Stimulated activated CD8-positive, alpha-beta memory T cell treated with anti-CD3 and anti-CD28 coated beads, Interleukin-15, amount 100 ng/mL, for 4 hours (primary cell): ENCODE measurements around the gene H6PD.

Experiments used
- DNase-seq, 2 donors: peaks; one replicate each; pipeline ENCODE4 v3.0.0-alpha.2; 2020; ENCODE audit warnings: low read depth in 2 of 2

The H6PD gene

DNA sequence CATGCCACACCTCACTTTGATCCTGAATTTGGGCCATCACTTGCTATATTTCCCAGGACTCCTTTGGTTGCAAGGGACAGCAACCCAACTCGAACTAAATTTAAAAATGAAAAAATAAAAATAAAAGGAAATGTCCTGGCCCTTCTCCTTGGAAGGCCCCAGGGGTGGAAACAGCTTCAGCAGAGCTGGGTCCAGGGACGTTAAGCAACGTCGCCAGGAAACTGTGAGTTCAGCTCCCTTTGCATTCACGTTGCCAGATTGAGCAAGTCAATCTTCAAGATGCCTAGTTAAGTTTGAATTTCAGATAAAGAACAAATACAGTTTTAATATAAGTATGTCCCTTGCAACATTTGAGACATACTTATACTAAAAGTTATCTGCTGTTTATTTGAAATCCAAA lies 43.5 kb downstream of the H6PD start:
- DNase-seq, result no peak

DNA sequence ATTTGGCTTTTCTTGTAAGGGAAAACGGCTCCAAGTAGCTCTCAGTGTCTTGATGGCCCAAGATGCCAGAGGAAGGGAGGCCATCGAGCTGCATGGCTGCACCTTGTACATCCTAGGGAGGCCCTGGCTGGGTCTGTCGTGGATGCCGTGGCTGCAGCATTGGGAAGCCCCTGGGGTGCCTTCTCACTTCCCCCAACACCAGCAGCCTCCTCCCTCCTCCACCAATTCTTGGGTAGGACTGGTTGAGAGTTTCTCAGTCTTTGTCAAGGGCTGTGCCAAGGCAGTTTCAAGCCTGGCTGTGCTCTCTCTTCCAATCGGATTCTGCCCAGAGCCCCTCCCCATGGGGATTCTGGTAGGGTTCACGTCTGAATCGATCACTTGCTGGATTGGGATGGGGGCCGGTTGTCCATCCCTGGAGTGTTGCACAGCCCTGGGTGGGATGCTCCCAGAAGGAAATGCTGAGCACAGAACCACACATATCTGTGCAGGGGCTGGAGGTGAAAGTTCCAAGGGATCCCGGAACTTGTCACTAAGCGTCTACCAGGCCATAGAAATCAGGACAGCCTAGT lies 44.1 kb downstream of the H6PD start:
- DNase-seq, result no peak

DNA sequence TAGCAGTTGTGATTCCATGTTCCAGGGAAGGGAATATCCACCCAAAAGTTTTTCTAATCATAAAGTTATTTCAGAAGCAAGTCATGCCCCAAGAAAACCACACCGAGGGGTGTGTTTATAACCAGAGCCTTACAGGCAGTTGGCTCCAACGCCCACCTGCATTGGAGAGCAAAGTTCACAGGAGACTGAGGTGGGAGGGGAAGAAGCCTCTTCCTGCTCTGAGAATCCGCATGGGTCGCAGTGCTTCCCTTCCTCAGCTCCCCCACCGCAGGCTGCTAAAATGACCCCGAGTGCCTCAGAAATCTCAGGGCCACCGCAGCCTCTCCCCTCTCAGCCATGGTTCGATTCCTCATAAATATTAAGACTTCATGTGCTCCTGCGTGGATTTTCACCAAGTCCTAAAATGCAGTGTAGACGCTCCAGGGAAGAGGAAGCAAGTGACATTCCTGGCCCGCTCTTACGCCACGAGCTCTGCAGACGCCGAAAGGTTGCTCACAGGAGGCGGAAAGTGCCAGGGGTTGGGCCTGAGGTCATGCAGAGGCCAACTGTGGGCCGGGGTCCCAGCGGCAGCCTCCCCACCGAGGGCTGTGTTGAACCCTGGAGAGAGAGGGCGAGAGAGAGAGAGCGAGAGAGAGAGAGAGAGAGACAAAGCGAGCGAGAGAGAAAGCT lies 44.7 kb downstream of the H6PD start:
- DNase-seq, result no peak

DNA sequence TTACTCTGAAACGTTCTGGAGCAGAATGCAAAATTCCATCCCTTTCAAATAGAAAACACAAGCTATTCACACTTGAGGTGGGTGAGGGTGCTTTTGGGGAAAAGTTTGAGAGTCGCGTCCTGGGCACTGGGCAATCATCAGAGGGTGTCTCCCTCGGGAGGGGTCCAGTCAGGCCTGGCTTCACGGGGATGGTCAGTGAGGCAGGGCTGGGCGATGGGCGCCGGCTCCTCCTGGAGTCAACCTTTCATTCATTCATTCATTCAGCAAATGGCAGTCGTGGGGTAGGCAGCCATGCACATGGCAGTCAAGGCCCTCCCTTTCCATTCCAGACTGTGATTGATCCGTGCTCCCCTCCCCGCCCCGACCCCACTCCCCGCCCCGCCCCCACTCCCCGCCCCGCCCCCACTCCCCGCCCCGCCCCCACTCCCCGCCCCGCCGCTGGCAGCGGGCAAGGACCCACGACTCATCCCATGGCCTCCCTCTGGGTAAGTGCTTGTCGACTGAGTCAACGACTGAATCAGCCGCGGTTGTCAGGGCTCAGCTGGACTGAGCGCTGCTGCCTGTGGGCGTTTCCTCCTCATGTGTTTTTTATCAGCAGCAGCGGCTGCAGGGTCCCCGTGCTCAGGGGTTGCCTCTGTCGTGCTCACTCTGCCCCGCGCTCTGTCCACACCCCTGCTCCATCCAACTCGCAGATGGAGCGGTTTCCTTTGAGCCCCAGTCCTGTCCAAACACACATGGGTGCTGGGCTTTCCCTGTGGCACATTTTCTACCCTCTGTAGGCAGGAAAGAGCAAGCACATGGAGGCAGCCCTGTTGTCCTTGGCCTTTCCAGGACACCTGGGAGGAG lies 45.7 kb downstream of the H6PD start:
- DNase-seq, result peak; percentile 38 to 55

DNA sequence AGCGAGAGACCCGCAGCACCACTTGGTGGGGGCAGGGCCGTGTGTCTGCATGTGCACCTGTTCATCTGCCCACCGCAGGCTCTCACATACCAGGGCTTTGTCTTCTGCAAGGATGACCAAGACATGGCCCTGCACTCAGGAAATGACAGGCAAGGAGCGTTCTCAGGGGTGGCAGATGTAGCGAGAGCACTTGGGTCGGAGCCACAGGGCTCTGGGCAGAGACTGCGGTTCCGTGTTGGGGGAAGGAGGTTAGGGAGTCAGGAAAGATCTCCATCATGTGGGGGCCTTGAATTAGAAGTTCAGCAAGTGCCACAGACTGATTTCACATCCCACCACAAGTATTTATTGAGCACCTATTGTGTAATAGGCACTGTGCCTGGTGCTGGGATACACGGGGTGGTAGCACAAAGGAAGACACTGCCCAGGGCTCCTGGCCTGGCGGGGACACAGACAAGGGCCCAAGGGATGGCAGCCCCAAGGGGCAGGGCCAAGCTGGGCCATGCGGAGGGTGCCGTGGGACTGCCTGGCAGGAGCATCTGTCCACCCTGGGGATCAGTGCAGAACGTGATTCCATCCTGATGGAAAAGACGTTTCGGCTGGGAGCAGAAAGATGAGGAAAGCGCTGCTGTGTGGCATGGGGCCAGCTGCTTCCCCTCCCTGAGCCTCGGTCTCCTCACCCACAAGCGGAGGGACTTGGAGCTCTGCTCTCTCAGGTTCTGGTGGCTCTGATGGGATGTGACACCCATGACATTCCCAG lies 46.7 kb downstream of the H6PD start:
- DNase-seq, result no peak

DNA sequence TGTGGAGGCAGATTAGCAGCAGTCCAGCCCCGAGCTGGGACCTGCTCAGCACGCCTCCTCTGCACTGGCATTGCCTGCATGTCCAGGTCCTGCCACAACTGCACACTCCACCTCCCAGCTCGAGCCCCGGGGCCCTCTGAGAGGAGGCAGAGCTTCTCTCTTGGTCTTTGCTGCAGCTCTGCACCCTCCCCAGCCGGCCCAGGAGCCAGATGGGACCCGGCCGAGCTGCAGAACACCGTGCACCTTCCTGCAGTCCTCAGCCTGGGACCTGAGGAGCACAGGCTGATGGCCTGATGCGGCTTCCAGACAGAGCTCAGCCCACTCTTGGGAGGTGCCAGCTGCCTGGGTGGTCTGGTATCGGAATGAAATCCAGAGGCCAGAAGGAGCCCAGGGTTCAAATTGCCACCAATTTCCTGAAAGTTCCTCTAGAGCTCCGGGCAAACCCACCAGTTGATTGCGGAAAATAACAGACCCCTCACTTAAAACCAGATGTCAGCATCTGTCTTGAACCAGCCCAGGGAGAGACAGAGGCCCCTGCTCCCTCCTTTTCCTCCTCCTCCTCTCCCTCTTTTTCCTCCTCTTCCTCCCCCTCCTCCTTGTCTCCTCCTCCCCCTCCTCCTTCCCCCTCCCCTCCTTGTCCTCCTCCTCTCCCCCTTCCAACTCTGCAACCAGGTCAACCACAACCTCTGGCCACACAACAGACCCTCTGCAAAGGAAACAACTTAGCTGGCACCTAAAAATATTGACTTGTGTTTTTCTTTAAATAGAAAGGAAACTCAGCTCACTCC lies 47.5 kb downstream of the H6PD start:
- DNase-seq, result no peak

DNA sequence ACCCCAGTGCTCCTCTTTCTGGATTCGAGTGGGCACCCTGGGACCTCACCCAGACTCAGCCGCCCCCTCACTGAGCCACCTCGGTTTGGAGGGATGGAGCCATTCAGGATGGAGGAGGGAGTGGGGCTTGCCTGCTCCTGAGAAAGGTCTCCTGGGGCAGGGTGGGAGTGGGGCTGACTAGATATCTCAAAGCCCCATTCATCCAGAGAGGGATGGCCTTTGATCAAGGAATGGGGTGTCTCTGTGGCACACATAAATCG lies 48.1 kb downstream of the H6PD start:
- no peak for DNase-seq

DNA sequence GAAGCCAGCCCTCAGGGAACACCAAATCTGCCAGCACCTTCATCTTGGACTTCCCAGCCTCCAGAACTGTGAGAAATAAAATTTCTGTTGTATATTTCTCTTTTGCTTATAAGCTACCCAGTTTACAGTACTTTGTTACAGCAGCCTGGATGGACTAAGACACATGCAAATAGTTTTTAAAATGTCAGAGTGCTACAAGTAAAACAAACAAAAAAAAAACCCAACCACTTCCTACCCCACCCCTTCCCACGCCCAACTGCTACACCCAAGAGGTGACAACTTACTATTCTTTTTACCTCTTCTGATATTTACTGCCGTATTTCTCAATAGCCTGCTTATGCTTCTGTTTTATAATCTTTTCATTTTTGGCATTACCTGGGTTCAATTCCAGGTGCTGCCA lies 49.5 kb downstream of the H6PD start:
- no peak for DNase-seq

DNA sequence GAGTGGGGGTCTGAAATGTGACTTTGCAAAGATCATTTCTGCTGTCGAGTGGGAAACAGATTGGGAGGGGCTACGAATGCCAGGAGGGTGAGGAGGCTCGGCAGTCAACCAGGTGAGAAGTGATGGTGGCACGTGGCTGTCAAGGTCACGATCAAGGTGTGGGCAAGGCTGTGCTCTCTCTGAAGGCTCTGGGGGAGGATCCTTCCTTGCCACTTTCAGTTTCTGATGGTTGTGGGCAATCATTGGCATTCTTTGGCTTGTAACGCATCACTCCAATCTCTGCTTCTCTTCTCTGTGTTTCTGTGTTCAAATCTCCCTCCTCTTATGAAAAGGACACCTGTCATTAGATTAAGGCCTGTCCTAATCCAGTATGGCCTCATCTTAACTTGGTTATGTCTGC lies 52.0 kb downstream of the H6PD start:
- DNase-seq, result no peak

DNA sequence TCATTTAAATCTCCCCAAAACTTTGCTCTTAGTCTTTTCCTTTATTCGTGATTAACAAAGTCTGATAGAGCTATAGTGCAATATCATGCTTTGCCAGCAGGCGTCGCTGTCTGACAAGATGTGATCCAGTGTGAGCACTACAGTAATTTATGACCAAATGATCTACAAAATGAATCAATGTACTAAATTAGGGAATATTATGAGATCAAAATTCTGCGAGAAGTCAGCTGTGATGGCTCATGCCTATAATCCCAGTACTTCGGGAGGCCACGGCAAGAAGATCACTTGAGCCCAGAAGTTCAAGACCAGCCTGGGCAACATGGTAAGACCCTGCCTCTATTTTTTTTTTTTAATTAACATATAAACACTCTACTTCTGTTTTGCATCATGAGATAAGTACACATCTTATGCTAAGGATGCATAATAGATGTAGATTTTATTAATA lies 54.5 kb downstream of the H6PD start:
- peak; percentile 44 to 66 for DNase-seq

DNA sequence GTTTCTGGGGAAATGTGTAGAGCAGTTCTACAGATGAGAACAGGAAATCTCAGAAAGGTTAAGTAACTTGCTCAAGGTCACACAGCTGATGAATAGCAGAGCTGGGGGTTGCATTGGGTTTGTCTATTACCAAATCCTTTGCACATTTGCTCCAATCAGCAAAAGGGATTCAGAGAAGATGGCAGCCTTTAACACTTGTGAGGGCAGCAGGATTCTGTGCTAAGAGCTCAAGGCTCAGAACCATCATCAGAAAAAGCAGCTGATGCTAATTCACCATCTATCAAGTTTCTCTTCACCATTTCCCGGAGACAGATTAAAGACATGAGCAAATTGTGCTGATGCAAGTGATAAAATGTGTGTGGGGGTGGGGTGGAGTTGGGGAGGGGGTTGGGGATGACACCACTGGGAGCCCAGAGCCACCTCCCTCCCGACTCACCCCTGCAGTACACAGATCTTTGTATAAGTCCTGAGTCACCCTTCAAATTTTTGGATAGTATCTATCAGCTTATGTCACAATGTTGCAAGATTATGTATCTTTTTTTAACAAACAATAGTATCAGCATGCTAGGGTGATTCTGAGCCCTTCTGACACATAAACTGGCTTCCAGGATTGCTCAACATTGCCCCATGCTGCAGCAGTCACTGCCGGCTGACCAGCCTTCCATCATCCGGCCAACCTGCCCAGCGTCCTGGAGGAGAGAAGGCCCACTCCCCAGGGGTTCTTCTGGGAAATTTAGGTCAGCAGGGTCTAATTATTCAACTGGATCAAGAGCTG lies 55.3 kb downstream of the H6PD start:
- DNase-seq, result no peak

DNA sequence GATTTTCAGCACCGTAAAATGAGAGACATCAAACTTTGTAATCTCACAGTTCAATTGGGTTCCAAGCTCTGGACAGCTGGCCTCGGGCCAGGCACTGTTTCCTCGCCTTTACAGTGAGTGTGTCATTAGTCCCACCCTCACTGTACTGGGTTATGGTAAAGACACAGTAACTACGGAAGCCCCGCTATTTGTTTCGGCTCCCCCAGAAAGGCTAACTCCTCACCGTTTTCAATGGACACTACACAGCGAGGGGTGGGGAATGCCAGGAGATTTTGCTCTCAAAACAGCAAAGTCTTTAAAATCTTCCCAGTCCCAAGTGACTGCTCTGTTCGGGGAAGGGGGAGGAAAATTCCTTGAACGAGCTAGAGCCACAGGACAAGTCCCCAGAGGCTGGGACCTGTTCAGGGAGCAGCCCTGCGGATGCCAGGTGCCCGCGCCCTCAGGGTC lies 57.4 kb downstream of the H6PD start:
- no peak for DNase-seq

DNA sequence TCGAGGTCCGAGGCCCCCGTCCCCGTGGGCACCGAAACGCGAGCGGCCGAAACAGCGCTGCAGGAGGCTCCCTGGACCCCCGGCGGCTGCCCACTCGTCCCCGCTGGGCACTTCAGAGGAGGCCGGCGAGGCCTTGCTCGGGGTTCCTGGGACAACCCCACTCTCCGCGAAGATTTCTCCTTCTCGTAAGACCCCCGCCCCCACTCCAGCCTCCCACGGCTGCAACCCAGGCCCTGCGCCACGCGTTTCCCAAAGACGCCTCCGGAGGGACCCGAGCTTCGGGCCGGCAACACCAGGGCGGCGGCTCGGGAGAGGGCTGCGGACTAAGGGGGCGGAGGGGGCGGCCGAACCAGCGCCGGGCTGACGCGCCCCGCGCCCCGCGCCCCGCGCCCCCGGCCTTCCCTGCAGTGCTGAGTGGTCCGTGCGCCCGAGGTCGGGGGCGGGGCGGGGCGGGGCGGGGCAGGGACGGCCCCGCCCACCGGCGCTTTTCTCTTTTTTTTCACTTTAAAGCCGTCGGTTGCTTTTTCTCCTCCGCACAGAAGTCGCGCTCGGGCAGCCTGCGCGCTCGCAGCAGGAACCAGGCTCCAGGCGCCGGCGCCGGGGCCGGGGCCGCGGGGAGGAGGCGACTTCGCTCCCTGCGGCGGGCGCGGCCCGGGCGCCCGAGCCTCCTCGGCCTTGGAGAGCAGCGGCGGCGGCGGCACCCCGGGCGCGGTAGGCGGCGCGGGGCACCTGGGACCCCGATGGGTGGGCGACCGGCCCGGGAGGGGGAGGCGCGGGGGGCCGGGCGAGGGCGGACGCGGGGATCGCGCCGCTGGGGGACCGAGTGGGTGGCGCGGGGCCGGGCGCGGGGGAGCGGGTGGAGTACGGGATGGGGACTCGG lies 58.0 kb downstream of the H6PD start, which contains the start of gene SPSB1:
Gene SPSB1, plus strand, starts transcription at position 534 of the 880 bp plus-strand sequence. CDS start 62,998 bp downstream, outside the sequence.
- DNase-seq, result peak in 1 of 2 donors; percentile 42

DNA sequence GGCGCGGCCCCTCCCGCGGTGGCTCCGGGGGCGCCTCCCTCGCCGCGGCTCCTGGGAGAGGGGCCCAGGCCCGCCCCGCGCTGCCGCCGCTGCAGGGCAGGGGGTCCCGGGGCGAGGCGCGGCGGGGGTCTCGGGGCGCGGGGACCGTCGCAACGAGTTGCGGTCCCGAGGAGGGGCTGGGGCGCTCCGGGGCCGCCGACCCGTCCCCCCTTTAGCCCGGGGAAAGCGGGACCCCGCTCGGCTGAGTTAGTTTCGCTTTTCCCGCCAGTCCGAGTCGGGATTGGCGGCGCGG lies 58.6 kb downstream of the H6PD start:
- DNase-seq, result no peak

DNA sequence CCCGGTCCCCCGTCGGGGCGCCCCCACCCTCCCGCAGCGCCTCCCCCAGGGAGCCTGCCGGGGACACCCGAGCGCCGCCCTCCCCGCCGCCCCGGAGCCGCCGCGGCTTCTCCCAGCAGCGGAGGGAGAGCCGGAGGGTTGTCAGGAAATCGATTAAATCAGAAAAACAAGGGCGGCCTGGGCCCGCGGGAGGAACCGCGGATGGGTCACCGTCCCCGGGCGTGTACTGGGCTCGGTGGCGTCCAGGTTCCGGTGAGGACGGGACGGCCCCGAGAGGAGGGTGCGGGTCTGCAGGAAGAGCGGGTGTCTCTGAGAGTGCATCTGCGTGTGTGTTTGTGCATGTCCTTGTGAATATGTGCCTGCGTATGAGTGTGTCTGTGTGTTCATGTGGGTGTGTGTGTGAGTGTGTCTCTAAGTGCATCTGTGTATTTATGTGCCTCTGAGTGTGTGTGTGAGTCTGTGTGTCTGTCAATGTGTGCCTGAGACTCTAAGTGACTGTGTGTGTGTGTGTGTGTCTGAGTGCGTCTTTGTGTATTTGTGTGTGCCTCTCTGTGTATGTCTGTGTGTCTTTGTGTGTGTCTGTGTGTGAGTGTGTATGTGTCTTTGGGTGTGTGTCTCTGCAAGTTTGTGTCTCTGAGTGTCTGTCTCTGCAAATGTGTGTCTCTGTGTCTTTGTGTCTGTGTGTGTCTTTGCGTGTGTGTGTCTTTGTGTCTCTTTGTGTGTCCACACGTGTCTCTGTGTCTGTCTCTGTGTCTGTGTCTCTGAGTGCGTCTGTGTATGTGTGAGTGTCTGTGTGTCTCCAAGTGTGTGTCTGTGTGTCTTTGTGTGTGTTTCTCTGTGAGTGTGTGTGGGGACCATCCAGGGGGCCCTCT lies 59.2 kb downstream of the H6PD start:
- peak in 1 of 2 donors; percentile 20 for DNase-seq

DNA sequence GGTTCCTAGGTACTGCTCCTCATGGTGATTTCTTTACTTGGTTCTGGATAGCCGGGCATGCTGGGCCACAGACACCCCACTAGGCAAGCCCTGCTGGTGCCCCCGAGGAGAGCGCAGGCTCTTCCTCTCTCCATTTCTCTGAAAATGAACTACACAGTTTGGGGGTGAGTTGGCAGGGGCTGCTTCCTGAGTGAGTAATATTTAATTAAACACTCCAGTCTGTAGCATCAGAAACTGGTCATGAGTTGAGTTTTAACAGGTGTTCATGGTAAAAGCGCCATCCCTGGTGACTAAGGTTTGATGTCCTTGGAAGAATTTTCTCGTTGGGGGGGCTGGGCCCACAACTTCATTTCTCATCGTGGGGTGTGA lies 59.8 kb downstream of the H6PD start:
- DNase-seq, result no peak

DNA sequence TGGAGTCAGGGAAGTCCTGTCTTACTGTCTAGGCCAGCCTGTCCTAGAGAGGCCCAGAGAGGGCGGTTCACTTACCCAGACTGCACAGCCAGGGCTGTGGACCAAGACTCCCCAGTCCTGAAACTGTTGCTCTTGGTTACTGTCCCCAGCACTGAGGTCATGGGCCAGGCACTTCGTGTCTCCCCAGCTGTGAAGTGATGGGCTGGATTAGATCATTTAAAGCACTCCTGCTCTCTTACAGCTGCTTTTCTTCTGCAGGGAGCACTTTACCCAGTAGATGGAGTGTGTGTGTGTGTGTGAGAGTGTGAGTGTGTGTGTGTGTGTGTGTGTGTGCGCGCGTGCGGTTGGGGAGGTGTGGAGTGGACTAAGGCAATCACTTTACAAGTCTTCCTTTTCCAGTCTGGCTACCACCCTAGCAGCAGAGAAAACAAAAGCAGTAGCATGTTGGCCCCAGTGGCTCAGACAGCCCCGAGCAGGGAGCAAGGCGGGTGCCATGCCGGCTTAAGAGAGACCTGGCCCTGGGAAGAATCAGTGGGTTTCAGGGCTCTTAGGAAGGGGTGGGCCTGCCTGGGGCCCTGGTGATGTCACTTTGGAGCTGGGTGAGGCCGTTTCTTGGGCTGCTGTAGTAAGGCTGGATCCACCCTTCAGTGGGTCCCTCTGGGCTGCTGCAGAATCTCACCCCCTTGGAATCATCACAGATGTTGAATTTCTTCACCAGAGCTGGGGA lies 60.5 kb downstream of the H6PD start:
- no peak for DNase-seq

DNA sequence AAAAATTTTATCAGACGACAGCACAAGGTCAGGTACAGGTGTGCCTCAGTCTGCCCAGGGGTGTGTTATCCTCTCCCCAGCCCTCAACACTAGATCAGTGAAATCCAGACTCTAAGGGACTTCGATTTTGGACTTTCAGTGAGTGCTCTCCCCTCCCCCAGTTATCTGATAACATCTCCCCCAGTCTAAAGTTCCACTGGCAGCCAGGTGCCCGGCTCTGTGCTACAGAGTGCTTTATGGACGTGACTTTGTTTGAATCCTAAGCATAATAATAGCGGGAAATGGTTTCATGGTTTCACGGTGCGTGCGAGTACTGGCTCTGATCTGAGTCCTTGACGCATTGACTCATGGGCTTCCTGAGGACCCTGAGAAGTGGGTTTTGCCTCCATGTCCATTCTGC lies 61.3 kb downstream of the H6PD start:
- DNase-seq, result no peak
